KG1 (cell line): ENCODE measurements around the gene RAPH1.

Experiments
- DNase-seq: peaks from one replicate; lab custom pipeline; 2025; lab: John Stamatoyannopoulos, UW

The RAPH1 gene

GRCh38 chr2:203484266-203485112 lies 50.6 kb downstream of the RAPH1 start:
- no peak for DNase-seq

- DNase-seq: no peak
Measured at GRCh38 chr2:203480623-203481022, 54.5 kb downstream of the RAPH1 start.

- no peak for DNase-seq
Measured at GRCh38 chr2:203476881-203477280, 58.2 kb downstream of the RAPH1 start.

- no peak for DNase-seq
Measured at GRCh38 chr2:203471323-203471722, 63.8 kb downstream of the RAPH1 start.

GRCh38 chr2:203470371-203470770 lies 64.7 kb downstream of the RAPH1 start:
- no peak for DNase-seq

- no peak for DNase-seq
Measured at GRCh38 chr2:203469546-203469945, 65.6 kb downstream of the RAPH1 start.

- no peak for DNase-seq
Measured at GRCh38 chr2:203463266-203463678, 71.8 kb downstream of the RAPH1 start.

GRCh38 chr2:203462308-203462707 lies 72.8 kb downstream of the RAPH1 start:
- DNase-seq: no peak

GRCh38 chr2:203461746-203462145 lies 73.4 kb downstream of the RAPH1 start:
- no peak for DNase-seq

GRCh38 chr2:203455209-203455608 lies 79.9 kb downstream of the RAPH1 start:
- no peak for DNase-seq

- peak; percentile 26 for DNase-seq
Measured at GRCh38 chr2:203453858-203454451, 81.1 kb downstream of the RAPH1 start.

GRCh38 chr2:203451689-203452088 lies 83.4 kb downstream of the RAPH1 start:
- no peak for DNase-seq

- no peak for DNase-seq
Measured at GRCh38 chr2:203451011-203451410, 84.1 kb downstream of the RAPH1 start.

- no peak for DNase-seq
Measured at GRCh38 chr2:203450561-203450960, 84.5 kb downstream of the RAPH1 start.

- DNase-seq: no peak
Measured at GRCh38 chr2:203446780-203447179, 88.3 kb downstream of the RAPH1 start.

- DNase-seq: no peak
Measured at GRCh38 chr2:203446071-203446481, 89.0 kb downstream of the RAPH1 start.

- DNase-seq: no peak
Measured at GRCh38 chr2:203444738-203445137, 90.4 kb downstream of the RAPH1 start.

GRCh38 chr2:203442463-203442862 lies 92.6 kb downstream of the RAPH1 start:
- no peak for DNase-seq

GRCh38 chr2:203441463-203441862 lies 93.6 kb downstream of the RAPH1 start:
- no peak for DNase-seq

- no peak for DNase-seq
Measured at GRCh38 chr2:203440671-203441070, 94.4 kb downstream of the RAPH1 start.

- no peak for DNase-seq
Measured at GRCh38 chr2:203438528-203438927, 96.6 kb downstream of the RAPH1 start.

- DNase-seq: no peak
Measured at GRCh38 chr2:203437511-203437910, 97.6 kb downstream of the RAPH1 start.

GRCh38 chr2:203436496-203436895 lies 98.6 kb downstream of the RAPH1 start:
- DNase-seq: no peak

- DNase-seq: no peak
Measured at GRCh38 chr2:203432811-203433210, 102.3 kb downstream of the RAPH1 start.
